GM19193 (cell line): ENCODE data around the gene TERB1.

Source experiments
- POLR2A ChIP-seq: IDR thresholded peaks from 4 replicates; pipeline ENCODE4 v1.6.1; 2011; ENCODE audit not compliant: insufficient read depth, insufficient read length; ENCODE audit errors: extremely low read depth

The TERB1 gene

GRCh38 chr16:66786551-66786950 lies 14.8 kb downstream of the TERB1 start:
- TF ChIP-seq POLR2A = no peak

DNA sequence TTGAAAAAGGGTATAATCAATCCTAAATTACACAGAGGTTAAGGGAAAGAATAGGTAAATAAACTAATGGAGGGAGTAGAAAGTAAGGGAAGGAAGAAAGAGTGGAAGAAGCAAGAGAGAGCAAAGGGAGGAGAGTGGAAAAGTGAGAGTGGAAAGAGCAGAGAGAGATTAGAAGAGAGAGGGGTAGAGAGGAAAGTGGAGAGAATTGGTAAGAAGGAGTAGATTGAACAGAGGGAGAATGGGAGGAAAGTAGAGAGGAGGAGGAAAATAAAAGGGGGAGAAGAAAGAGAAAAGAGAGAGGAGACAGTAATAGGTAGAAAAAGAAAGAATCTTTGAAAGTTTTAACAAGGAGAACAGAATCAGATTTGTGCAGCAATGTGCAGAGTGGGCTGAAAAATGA lies 24.9 kb downstream of the TERB1 start:
- no peak for TF ChIP-seq POLR2A

- no peak for TF ChIP-seq POLR2A
Observed at GRCh38 chr16:66774981-66775380, 26.4 kb downstream of the TERB1 start.

DNA sequence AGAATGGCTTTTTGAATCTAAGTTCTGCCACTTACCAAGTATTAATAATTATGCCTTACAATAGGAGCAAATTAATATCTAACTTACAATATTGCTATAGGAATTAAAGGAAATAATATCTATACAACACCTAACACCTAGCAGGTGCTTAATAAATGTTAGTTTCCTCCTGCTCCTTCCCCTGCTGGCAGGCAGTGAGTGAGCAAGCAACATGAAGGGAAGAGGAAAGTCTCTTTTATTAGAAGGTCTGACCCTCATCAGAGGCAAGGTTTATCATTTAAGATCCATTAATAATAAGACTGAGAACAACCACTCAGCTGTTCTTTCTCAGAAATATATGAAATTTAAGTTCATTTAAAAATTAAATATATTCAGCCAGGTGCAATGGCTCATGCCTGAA lies 43.3 kb downstream of the TERB1 start:
- no peak for TF ChIP-seq POLR2A

GRCh38 chr16:66754819-66755218 lies 46.6 kb downstream of the TERB1 start:
- no peak for TF ChIP-seq POLR2A

DNA sequence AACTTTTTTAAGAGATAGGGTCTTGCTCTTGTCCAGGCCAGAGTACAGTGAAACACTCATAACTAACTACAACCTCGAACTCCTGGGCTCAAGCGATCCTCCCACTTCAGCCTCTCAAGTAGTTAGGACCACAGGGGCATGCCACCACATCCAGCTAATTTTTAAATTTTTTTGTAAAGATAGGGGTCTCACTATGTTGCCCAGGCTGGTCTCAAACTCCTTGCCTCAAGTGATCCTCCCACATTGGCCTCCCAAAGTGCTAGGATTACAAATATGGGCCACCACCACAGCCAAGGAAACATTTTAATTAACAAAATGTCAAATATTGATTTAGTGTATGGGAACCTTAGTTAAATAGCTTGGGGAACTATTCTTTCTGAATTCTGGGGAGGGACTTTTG lies 47.2 kb downstream of the TERB1 start:
- no peak for TF ChIP-seq POLR2A

- no peak for TF ChIP-seq POLR2A
Observed at GRCh38 chr16:66752958-66753357, 48.4 kb downstream of the TERB1 start.

DNA sequence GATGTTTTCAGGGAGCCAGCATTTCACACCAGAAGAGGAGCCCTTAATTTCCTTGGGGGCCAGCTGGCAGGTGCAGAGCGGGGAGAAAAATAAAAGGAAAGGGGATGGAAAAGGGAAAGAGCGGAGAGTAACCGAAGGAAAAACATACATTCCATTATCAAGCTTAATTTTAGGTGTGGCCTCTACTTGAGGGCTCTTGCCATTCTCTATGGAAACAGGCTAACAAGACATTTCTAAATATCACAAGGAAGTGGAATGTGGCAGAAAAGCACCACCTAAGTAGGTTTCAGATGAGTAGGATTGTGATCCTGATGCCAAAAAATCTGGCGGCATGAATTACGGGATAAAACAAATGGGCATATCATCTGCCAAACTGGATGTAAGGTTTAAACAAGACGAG lies 49.0 kb downstream of the TERB1 start:
- TF ChIP-seq POLR2A = no peak

GRCh38 chr16:66751992-66752322 lies 49.4 kb downstream of the TERB1 start:
- TF ChIP-seq POLR2A = no peak

- TF ChIP-seq POLR2A = peak; percentile 81
Observed at GRCh38 chr16:66751303-66751991, 49.9 kb downstream of the TERB1 start, which contains the start of gene DYNC1LI2. Gene DYNC1LI2, minus strand, starts transcription at chr16:66751609. Its CDS starts 18 bp downstream, at chr16:66751591.

DNA sequence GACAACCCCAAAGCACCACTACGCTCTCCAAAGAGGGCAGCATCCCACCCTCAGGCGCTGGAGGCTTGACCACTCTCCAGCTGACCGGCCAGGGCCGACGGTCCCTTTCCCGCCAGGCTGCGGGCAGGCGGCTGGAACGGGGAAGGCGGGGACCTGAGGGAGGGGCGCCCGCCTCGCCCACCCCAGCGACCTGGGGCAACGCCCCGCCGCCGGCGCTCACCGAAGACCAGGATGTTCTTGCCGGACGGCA lies 50.4 kb downstream of the TERB1 start:
- no peak for TF ChIP-seq POLR2A

GRCh38 chr16:66750279-66751052 lies 50.9 kb downstream of the TERB1 start:
- TF ChIP-seq POLR2A = no peak

DNA sequence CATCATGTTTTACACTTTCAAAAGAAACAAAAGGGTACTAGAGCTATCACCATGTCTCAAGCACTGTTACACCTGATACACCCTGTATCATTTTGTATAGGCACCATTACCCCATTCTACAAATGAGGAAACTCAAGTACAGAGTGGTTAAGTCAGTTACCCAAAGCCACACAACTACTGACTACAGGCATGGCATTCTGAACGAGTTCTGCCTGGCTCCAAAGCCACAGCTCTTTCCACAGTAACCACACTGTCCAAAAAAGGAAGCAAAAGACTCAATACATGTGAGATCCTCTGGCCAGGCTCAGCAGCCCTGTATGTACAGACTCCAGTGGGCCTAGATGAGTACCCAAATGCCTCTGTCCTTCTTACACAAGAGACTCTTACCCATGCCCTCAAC lies 54.7 kb downstream of the TERB1 start:
- TF ChIP-seq POLR2A = no peak

DNA sequence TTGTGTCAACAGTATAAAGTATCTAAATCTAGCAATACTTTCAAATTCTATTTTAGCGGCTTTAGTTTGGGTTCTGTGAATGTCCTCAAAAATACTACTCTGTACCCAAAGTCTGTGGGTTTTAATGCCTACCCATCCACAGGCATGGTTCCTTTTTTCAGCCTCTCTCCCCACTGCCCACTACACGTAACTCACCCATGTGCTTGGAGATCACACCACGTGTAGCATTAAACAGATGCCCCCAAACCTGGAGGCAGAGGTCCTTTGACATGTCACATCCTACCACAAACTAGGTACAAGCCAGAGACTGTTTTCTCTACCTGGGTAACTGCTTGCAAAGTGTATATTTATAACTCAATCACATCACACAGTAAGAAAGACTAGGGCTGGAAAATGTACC lies 55.3 kb downstream of the TERB1 start:
- no peak for TF ChIP-seq POLR2A

- no peak for TF ChIP-seq POLR2A
Observed at GRCh38 chr16:66741950-66742808, 59.2 kb downstream of the TERB1 start.
